ENCODE results near the gene PDCD1.

DNA sequence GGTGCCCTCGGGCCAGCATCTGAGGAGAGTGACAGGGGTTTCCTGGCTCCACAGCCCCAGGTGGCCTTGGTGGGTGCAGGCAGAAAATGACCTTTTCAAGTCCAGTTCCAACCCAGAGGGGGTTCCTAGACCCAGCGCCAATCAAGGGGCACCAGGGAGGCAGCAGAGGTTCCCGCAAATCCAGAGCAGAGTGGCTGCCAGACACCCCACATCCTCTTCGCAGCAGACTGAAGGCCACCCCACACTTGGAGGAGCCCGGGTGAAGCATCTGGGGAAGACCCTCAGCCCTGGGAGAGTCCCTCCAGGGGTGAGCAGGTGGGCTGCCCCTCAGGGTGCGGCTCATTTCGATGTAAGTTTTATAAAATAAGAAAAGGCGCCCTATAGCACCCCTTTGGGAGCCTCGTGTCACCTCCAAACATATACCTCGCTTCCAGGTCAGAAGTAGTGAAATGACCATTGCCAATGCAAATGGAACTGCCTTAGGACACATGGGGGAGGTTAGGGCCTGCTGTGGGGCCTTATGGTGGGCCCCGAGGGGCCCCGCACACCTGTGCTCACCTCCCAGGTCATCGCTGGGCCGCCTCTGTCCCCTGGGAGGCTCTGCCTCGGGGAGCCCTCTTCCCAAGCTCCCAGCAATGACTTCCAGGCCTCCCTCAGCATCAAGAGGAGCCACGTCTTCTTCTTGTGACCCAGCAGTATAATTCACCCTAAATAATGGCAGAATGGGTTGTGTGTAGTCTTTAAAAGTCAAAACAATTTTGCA lies 21.8 kb upstream of the PDCD1 start:
- TF ChIP-seq, protein P1, sequence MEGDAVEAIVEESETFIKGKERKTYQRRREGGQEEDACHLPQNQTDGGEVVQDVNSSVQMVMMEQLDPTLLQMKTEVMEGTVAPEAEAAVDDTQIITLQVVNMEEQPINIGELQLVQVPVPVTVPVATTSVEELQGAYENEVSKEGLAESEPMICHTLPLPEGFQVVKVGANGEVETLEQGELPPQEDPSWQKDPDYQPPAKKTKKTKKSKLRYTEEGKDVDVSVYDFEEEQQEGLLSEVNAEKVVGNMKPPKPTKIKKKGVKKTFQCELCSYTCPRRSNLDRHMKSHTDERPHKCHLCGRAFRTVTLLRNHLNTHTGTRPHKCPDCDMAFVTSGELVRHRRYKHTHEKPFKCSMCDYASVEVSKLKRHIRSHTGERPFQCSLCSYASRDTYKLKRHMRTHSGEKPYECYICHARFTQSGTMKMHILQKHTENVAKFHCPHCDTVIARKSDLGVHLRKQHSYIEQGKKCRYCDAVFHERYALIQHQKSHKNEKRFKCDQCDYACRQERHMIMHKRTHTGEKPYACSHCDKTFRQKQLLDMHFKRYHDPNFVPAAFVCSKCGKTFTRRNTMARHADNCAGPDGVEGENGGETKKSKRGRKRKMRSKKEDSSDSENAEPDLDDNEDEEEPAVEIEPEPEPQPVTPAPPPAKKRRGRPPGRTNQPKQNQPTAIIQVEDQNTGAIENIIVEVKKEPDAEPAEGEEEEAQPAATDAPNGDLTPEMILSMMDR (conservative IDR thresholded peaks at IDR 0.05; ENCODE audit: low read length): no peak
- no peak for TF ChIP-seq EZH2phosphoT487 (IDR thresholded peaks at IDR 0.05; ENCODE audit: borderline replicate concordance)

All from Loucy (cell line).